Neural crest cell (in vitro differentiated cells): ENCODE results near the gene CAPN13. TPM values are rescaled to one million over a fixed set of nuclear protein-coding genes. Genes with fewer than 3 reads are reported as not detected.

Experiments
- DNase-seq: peaks from one replicate; pipeline ENCODE4 v3.0.0; 2021; ENCODE audit warnings: low read depth, mixed read lengths, low spot score
- H3K27ac Mint-ChIP-seq: one replicate; pipeline ENCODE4 v1.8.0; 2021; ENCODE audit warnings: mild to moderate bottlenecking, mixed read lengths; ENCODE audit not compliant: unreplicated experiment
- H3K27me3 Mint-ChIP-seq: 2 replicates; pipeline ENCODE4 v1.8.0; 2021; ENCODE audit warnings: low read depth, mild to moderate bottlenecking, mixed read lengths
- H3K36me3 Mint-ChIP-seq: 2 replicates; pipeline ENCODE4 v1.8.0; 2021; ENCODE audit warnings: low read depth, mild to moderate bottlenecking, mixed read lengths
- H3K4me1 Mint-ChIP-seq: 2 replicates; pipeline ENCODE4 v1.8.0; 2021; ENCODE audit warnings: mixed read lengths
- H3K4me3 Mint-ChIP-seq: one replicate; pipeline ENCODE4 v1.8.0; 2021; ENCODE audit warnings: mild to moderate bottlenecking, mixed read lengths
- H3K9me3 Mint-ChIP-seq: 2 replicates; pipeline ENCODE4 v1.8.0; 2021; ENCODE audit warnings: mixed read lengths
- CTCF ChIP-seq: fragments of 200-600 bp; sonication (generic); conservative IDR thresholded peaks from 2 replicates; pipeline ENCODE4 v1.5.0; 2021; ENCODE audit warnings: antibody characterized with exemption, mild to moderate bottlenecking
- total RNA-seq: library from RNA; stranded (reverse); gene quantifications from 2 replicates; pipeline ENCODE4 v1.2.1, GENCODE V29; 2021

Gene CAPN13
- total RNA-seq, 1 donor from 2014 or later: not detected

DNA sequence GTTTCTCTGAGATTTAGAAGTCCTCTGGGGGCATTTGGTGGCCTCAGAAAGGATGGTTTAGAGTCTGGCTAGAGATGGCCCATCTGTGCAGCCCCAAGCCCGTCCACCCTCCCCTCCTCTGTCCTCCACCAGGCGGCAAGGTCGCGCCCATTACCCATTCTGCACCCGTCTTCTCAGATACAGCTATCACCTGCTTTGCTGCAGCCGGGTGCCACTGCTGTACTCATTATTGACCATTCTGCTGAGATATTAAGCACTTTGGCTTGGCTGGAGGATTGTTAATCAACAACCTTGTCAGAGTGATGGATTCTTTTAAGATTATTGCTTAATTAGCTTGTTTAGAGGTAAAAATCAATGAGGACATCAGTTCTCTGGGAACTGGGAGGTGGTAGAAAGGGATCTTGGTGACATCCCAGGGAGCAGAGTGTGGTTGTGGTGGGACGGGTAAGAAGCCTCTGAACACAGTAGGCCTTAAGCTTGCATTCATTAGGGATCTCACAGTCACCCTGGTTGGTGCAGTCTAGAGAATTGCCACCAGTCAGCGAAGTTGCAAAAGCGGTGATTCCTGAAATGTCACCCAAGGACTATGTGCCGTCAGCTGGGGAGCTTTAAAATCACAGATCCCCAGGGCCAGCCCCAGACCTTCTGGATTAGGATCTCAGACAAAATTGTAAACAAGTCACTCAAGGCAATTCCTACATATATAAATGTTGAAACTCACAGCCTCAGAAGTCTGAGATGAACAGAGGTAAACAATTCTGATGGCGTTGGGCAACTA is 90.9 kb downstream of the CAPN13 start:
- Mint-ChIP-seq H3K4me3 (no peak overlapping the region), H3K4me1 (no peaks in the 10 kb centered on the region), H3K36me3 (no peaks in the 10 kb centered on the region), H3K27ac (no peak overlapping the region), H3K27me3 (peaks cover 7% of the 10 kb centered on the region), H3K9me3 (peaks cover 3% of the 10 kb centered on the region)
- no peak for DNase-seq
- TF ChIP-seq CTCF: no peak

GRCh38 chr2:30714811-30715709 is 92.2 kb downstream of the CAPN13 start:
- no peak overlapping the region for H3K27ac Mint-ChIP-seq
- no peak overlapping the region for H3K4me3 Mint-ChIP-seq
- peaks cover 3% of the 10 kb centered on the region for H3K9me3 Mint-ChIP-seq
- no peak for TF ChIP-seq CTCF
- H3K27me3 Mint-ChIP-seq: peaks cover 4% of the 10 kb centered on the region
- DNase-seq: no peak
- no peaks in the 10 kb centered on the region for H3K36me3 Mint-ChIP-seq
- no peaks in the 10 kb centered on the region for H3K4me1 Mint-ChIP-seq

DNA sequence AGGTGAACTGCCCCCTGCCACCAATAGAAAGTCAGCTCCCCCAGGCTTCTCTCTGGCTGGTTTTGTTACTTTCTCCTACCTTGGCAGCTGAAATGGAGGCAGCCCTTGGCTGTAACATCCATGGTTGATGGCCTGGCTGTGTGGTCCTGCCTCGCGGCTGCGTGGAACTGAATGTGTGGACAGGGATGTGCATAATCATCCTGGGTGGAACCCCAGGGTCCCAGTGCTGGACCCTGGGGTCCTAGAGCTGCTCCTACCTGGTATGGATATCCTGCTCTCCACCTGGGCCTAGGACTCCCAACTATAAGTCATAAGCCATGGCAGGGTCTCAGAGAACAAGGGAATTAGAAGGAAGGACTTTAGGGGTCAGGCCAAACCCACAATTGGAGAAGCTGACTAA is 93.5 kb downstream of the CAPN13 start:
- Mint-ChIP-seq H3K4me1 (no peaks in the 10 kb centered on the region), H3K36me3 (no peaks in the 10 kb centered on the region), H3K9me3 (peaks cover 3% of the 10 kb centered on the region), H3K27me3 (no peaks in the 10 kb centered on the region), H3K4me3 (no peak overlapping the region), H3K27ac (no peak overlapping the region)
- DNase-seq: no peak
- TF ChIP-seq CTCF: no peak

DNA sequence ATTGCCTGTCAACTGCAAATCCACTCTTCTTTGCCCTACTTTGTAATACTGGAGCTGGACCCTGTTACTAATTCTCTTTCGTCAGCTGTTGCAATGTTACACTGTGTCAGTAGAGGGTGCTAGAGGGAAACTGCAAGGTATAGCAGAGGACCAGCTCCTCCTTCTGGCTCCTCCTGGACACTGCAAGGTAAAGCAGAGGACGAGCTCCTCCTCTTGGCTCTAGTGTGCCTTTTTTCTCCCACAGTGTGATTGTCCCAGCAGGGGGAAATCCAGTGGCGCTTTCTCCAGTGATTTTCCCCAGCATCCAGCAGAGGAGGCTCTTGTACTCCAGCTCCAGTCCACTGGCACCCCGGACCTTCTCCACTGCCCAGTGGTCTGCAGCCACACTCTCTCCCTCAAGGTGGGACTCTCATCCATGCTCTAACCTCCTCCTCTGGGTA is 95.6 kb downstream of the CAPN13 start:
- no peaks in the 10 kb centered on the region for H3K36me3 Mint-ChIP-seq
- no peak overlapping the region for H3K27ac Mint-ChIP-seq
- H3K9me3 Mint-ChIP-seq: peaks cover 3% of the 10 kb centered on the region
- no peaks in the 10 kb centered on the region for H3K27me3 Mint-ChIP-seq
- H3K4me3 Mint-ChIP-seq: no peak overlapping the region
- no peaks in the 10 kb centered on the region for H3K4me1 Mint-ChIP-seq
- TF ChIP-seq CTCF: peak; percentile 99
- peak; percentile 90 for DNase-seq

- Mint-ChIP-seq H3K4me3 (no peak overlapping the region), H3K36me3 (no peaks in the 10 kb centered on the region), H3K27ac (no peak overlapping the region), H3K27me3 (no peaks in the 10 kb centered on the region), H3K4me1 (no peaks in the 10 kb centered on the region), H3K9me3 (peaks cover 3% of the 10 kb centered on the region)
- no peak for DNase-seq
- TF ChIP-seq CTCF: no peak
Measured at GRCh38 chr2:30710461-30710860, 96.8 kb downstream of the CAPN13 start.
